Measurements from ENCODE around the gene GBP3.

DNA sequence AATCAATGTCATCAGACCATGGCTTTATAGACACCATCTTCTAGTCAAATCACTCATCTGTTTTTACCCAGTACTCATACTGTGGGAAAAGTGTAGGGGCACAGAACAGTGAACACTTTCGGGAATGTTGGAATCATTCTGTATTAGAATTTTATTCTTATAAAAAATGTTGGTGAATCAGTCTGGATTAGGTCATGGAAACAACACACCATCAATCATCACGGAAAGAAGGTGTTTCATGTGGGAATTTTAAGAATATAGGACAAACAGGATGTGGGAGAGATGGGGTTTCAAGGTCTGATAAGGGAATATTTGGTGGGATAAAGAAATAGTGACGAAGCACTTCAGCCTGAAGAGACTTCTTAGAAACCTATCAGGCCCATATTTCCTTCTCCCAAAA, 25.1 kb upstream of the GBP3 start:
- TF ChIP-seq, protein P1, sequence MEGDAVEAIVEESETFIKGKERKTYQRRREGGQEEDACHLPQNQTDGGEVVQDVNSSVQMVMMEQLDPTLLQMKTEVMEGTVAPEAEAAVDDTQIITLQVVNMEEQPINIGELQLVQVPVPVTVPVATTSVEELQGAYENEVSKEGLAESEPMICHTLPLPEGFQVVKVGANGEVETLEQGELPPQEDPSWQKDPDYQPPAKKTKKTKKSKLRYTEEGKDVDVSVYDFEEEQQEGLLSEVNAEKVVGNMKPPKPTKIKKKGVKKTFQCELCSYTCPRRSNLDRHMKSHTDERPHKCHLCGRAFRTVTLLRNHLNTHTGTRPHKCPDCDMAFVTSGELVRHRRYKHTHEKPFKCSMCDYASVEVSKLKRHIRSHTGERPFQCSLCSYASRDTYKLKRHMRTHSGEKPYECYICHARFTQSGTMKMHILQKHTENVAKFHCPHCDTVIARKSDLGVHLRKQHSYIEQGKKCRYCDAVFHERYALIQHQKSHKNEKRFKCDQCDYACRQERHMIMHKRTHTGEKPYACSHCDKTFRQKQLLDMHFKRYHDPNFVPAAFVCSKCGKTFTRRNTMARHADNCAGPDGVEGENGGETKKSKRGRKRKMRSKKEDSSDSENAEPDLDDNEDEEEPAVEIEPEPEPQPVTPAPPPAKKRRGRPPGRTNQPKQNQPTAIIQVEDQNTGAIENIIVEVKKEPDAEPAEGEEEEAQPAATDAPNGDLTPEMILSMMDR (IDR thresholded peaks at IDR 0.05), result no peak
- TF ChIP-seq, protein P2, sequence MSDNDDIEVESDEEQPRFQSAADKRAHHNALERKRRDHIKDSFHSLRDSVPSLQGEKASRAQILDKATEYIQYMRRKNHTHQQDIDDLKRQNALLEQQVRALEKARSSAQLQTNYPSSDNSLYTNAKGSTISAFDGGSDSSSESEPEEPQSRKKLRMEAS (IDR thresholded peaks at IDR 0.05; ENCODE audit: low read depth), result no peak
- TF ChIP-seq, protein P3, sequence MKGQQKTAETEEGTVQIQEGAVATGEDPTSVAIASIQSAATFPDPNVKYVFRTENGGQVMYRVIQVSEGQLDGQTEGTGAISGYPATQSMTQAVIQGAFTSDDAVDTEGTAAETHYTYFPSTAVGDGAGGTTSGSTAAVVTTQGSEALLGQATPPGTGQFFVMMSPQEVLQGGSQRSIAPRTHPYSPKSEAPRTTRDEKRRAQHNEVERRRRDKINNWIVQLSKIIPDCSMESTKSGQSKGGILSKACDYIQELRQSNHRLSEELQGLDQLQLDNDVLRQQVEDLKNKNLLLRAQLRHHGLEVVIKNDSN (IDR thresholded peaks at IDR 0.05; ENCODE audit: borderline replicate concordance, low read depth), result no peak

All from SK-N-SH (cell line).